HG02885 (cell line): Measurements from ENCODE around the gene THADA.

ENCODE experiments used
- ATAC-seq: cut with Tn5 transposase; IDR thresholded peaks from one replicate; pipeline ENCODE4 v1.9.1; 2021; ENCODE audit warnings: mild to moderate bottlenecking; ENCODE audit not compliant: unreplicated experiment, poor library complexity

The THADA gene

DNA sequence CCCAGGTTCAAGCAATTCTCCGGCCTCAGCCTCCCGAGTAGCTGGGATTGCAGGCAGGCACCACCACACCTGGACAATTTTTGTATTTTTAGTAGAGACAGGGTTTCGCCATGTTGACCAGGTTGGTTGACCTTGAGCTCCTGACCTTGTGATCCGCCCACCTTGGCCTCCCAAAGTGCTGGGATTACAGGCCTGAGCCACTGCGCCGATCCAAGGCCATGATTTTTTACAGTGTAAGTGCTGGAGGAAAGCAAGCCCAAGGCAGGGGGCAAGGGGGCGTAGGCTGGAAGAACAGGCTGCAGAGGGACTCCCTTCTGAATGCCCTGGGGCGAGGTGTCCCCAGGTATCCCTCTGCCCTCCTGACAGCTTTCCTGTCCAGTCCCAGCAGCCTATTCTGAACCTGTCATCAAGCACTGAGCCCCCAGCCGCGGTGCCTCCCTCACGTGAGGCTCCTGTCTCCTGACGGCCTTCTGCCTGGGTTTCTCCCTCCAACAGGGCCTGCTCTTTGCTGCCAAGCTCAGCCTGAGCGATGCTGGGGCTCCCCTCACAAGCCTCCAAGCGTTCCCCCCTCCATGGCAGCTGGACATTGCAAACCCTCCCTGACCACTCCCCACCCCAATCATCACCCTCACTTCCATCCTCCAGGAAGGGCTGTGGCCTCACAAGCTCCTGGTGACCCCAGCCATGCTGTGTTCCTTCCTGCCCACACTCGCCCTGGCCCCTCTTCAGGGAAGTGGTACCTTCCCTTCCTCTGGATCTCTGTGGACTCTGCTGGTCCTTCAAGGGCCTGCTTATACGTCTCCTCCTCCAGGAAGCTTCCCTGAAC lies 407.1 kb downstream of the THADA start:
- ATAC-seq, result no peak

DNA sequence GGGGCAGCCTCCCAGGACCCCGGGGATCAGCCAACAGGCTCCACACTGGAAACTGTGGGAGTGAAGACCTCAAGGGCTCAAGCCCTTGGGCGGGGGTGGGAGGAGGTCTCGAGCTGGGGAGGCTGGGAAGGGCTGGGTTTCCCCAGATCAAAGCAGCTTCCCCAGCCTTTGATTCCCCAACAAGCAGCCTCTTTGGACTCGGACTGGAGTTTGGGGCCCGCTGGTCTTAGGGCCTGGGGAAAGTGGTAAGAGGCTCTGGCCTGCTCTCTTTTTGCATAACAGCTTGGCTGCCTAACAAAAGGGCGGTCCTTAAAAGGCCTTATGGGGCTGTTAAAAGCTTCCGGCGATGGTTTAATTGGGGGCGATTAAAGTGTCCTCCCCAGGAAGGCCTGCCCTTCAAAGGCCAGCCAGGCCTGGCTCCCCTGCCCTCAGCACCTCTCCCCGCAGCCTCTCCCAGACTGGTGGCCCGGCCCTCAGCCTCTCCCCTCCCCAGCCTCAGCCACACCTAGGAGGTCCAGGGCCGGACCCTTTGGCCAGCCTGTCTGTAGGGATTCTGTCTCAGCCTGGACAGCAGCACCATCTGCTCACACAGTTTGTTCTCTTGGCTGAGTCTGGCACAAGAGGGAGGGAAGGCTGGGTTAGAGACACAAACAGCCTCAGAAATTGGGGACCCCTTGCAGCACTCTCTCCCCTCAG lies 409.0 kb downstream of the THADA start:
- no peak for ATAC-seq

DNA sequence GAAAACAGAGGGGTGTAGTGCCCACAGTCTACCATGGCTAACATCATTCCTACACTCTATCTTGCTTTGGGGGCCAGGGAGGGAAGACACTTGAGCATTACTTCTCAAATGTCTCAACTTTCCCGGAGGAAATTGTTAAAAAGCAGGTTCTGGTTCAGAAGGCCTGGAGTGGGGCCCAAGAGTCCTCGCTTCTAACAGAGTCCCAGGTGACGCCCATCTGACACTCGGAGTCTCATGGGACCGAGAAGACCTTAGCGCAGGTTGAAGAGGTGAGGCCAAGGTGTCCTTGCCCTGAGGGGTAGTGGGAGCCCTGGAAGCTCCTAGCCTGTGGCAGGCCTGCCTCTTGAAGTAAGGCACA lies 409.5 kb downstream of the THADA start:
- no peak for ATAC-seq

DNA sequence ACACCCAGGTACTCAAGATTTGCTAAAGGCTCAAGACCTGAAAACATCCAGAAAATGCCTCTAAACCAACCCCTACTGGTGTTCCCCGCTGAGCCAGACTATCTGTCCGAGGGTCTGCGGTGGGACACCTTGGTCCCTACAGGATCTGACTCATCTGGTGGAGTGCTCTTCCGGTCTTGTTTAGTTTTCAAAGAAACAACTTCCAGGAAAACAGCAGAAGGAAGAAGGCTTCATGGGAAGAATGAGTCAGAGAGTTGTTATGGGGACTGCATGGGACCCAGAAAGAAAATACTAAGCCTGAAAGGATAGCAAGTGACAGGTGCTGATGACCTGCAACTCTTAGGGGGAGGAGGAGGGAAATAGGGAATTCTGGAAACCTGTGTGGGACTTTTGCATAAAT lies 410.7 kb downstream of the THADA start:
- no peak for ATAC-seq

DNA sequence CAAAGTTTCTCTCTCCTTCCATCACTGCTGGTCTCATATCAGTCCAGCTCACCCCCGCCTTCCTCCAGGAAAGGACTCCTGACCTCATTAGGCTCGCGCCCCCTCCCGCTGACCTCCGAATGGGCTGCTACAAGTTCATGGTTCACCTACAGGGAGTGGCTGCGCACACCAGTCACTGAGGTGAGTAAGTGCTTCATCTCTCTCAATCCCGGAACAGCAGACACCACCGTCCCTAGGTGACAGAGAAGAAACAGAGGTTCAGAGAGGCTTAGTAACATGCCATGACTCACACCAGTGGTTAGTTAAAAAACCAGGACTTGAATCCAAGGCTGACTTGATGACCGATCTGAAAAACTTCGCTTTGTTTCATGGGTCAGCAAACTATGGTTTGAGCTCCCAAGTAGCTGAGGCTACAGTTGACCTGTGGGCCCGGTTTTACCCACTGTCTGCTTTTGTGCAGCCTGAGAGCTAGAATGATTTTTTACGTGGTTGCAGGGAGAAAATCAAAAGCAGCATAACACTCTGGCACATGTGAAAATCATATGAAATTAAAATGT lies 411.4 kb downstream of the THADA start:
- no peak for ATAC-seq

DNA sequence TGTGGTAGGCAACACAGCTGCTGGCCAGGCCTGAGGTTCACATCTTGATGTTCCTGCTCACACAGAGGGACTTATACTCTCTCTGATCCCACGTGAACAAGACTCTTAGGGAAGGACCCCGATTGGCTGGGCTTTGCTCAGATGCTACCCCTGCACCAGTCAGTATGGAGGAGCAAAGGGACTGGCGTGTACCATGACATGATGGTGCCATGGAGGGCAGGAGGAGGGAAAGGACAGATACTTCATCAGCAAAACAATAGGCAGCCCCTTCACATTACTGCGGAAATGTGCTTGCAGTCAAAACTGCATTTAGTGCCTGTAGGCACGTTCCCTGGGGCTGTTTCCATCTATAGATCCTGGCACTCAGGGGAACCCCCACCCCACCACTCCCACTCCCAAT lies 412.1 kb downstream of the THADA start:
- ATAC-seq, result no peak

DNA sequence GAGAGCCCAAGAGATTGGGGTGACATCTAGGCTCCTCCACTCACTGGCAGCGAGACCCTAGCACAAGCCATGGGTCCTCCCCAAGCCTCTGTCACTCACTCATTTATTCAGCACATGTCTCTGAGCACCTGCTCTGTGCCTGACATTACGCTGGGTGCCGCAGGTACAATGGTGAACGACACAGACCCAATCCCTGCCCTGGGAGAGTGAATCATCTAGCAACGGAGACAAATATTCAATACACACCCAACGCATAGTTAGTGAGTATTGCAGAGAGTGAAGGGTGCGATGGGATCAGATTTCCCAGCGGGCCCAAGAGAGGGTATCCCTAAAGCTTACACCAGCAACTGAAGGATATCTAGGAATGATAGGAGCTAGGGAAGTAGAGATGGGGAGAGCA lies 414.9 kb downstream of the THADA start:
- ATAC-seq, result no peak
